ENCODE data around the gene ADAP1. TPM values are rescaled to one million over a fixed set of nuclear protein-coding genes. Genes with fewer than 3 reads are reported as not detected.
A peak's percentile ranks its signal among the peaks of the same experiment; 100 is the strongest.
"Not testable (repeated sequence)": the region's sequence is repeated elsewhere in the genome, so short reads cannot be mapped to it uniquely, and the experiment has no call there.

Gene ADAP1
- total RNA-seq, 1 donor from 2014 or later: 0.30 TPM

GRCh38 chr7:874031-874749, 80.3 kb downstream of the ADAP1 start:
- Mint-ChIP-seq H3K9me3 (no peaks in the 10 kb centered on the region), H3K36me3 (peaks cover 24% of the 10 kb centered on the region), H3K4me1 (peaks cover 14% of the 10 kb centered on the region), H3K4me3 (no peak overlapping the region), H3K27me3 (ENCODE audit: insufficient read depth, low read depth) (peaks cover 2% of the 10 kb centered on the region), H3K27ac (no peak overlapping the region)
- no peak overlapping the region for H3K9ac ChIP-seq
- H3K27me3 ChIP-seq: no peaks in the 10 kb centered on the region
- DNase-seq (ENCODE audit: low spot score): no peak
- H3K27ac ChIP-seq: no peak overlapping the region
- H3K4me1 ChIP-seq: peaks cover 9% of the 10 kb centered on the region
- no peak overlapping the region for H2AFZ ChIP-seq (replicated peaks)
- peaks cover 24% of the 10 kb centered on the region for H3K79me2 ChIP-seq (ENCODE audit: low read depth)
- peaks cover 5% of the 10 kb centered on the region for H3K36me3 ChIP-seq
- H3K9me3 ChIP-seq (ENCODE audit: low read depth): no peaks in the 10 kb centered on the region
- H3F3A ChIP-seq (ENCODE audit: low read depth): peaks cover 36% of the 10 kb centered on the region
- no peak overlapping the region for H3K4me3 ChIP-seq
- no peak overlapping the region for H3K4me2 ChIP-seq
- no peak for TF ChIP-seq EZH2phosphoT487 (IDR thresholded peaks at IDR 0.05)
- no peak for TF ChIP-seq CTCF (IDR thresholded peaks at IDR 0.05)
- no peak for TF ChIP-seq EZH2 (IDR thresholded peaks at IDR 0.05)
- H4K20me1 ChIP-seq (ENCODE audit: low read depth): peaks cover 15% of the 10 kb centered on the region

- H3K9ac ChIP-seq: no peak overlapping the region
- peaks cover 36% of the 10 kb centered on the region for H3F3A ChIP-seq (ENCODE audit: low read depth)
- no peaks in the 10 kb centered on the region for H3K9me3 Mint-ChIP-seq
- peaks cover 26% of the 10 kb centered on the region for H3K36me3 Mint-ChIP-seq
- DNase-seq (ENCODE audit: low spot score): peak; percentile 86
- H3K4me1 Mint-ChIP-seq: peaks cover 12% of the 10 kb centered on the region
- H3K4me2 ChIP-seq: no peak overlapping the region
- peaks cover 5% of the 10 kb centered on the region for H3K36me3 ChIP-seq
- no peak overlapping the region for H3K27ac ChIP-seq
- peaks cover 8% of the 10 kb centered on the region for H4K20me1 ChIP-seq (ENCODE audit: low read depth)
- peaks cover 2% of the 10 kb centered on the region for H3K27me3 Mint-ChIP-seq (ENCODE audit: insufficient read depth, low read depth)
- H2AFZ ChIP-seq (replicated peaks): no peak overlapping the region
- peak; percentile 88 for TF ChIP-seq CTCF (IDR thresholded peaks at IDR 0.05)
- TF ChIP-seq EZH2phosphoT487 (IDR thresholded peaks at IDR 0.05): no peak
- no peak overlapping the region for H3K4me3 ChIP-seq
- peak overlapping the region; percentile 70 for H3K4me3 Mint-ChIP-seq
- no peaks in the 10 kb centered on the region for H3K27me3 ChIP-seq
- H3K4me1 ChIP-seq: peaks cover 7% of the 10 kb centered on the region
- peaks cover 17% of the 10 kb centered on the region for H3K79me2 ChIP-seq (ENCODE audit: low read depth)
- H3K9me3 ChIP-seq (ENCODE audit: low read depth): no peaks in the 10 kb centered on the region
- no peak overlapping the region for H3K27ac Mint-ChIP-seq
These were observed 81.0 kb downstream of the ADAP1 start for GRCh38 chr7:873367-874002.

- H3K36me3 Mint-ChIP-seq: peaks cover 24% of the 10 kb centered on the region
- not testable (repeated sequence) for H3K9me3 Mint-ChIP-seq; H3K4me3 Mint-ChIP-seq; H3K4me2 ChIP-seq; H3K36me3 ChIP-seq; DNase-seq (ENCODE audit: low spot score); H3K9me3 ChIP-seq (ENCODE audit: low read depth); H3K4me1 ChIP-seq; H3K27me3 ChIP-seq; H2AFZ ChIP-seq (replicated peaks); H3K27ac ChIP-seq; H3K27ac Mint-ChIP-seq; H4K20me1 ChIP-seq (ENCODE audit: low read depth); H3K4me1 Mint-ChIP-seq; H3K9ac ChIP-seq; H3K27me3 Mint-ChIP-seq (ENCODE audit: insufficient read depth, low read depth); H3K4me3 ChIP-seq; H3K79me2 ChIP-seq (ENCODE audit: low read depth)
- peaks cover 36% of the 10 kb centered on the region for H3F3A ChIP-seq (ENCODE audit: low read depth)
These were observed 81.8 kb downstream of the ADAP1 start for GRCh38 chr7:872685-873084.
